AG09319 (cell line): ENCODE results near the gene ELL.

Experiments
- DNase-seq: peaks from one replicate; pipeline ENCODE4 v3.0.0-alpha.2; 2010; ENCODE audit warnings: low read depth; ENCODE audit errors: extremely low read depth
- TF ChIP-seq, protein P1 (sequence below): IDR thresholded peaks from 2 replicates; pipeline ENCODE4 v1.5.1; 2011; ENCODE audit warnings: low read depth, mild to moderate bottlenecking, inconsistent platforms, low read length, moderate library complexity

Gene ELL

DNA sequence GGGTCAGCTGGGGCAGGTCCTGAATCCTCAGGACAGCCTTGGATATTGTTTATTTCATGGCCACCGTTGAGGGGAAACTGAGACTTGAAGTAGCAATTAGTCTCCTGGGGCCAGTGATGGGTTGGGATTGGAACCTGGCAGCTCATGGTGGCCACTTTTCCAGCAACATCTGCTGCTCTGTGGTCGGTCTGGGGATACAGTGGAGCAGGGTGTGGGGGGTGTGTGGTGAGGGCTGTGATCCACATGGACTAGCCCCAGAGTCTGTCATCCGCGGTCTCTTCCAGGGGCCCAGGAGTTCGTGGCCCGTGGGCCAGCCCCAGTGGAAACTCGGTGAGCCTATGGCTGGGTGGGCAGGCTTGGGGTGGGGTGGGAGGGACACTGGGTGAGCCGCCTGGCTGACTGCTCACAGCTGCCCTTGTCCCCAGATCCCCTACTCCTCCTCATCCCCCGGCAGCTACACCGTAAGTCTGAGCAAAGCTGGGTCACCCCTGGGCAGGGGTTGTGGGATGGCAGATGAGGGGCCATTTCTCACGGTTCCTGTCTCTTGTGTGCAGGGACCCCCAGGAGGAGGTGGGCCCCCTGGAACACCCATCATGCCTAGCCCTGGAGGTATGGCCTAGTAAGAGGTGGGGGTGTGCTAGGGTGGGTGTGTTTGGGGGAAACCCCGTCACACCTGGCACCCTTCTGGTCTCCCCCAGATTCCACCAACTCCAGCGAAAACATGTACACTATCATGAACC lies 89.4 kb downstream of the ELL start:
- no peak for DNase-seq
- TF ChIP-seq, protein P1, sequence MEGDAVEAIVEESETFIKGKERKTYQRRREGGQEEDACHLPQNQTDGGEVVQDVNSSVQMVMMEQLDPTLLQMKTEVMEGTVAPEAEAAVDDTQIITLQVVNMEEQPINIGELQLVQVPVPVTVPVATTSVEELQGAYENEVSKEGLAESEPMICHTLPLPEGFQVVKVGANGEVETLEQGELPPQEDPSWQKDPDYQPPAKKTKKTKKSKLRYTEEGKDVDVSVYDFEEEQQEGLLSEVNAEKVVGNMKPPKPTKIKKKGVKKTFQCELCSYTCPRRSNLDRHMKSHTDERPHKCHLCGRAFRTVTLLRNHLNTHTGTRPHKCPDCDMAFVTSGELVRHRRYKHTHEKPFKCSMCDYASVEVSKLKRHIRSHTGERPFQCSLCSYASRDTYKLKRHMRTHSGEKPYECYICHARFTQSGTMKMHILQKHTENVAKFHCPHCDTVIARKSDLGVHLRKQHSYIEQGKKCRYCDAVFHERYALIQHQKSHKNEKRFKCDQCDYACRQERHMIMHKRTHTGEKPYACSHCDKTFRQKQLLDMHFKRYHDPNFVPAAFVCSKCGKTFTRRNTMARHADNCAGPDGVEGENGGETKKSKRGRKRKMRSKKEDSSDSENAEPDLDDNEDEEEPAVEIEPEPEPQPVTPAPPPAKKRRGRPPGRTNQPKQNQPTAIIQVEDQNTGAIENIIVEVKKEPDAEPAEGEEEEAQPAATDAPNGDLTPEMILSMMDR: no peak

DNA sequence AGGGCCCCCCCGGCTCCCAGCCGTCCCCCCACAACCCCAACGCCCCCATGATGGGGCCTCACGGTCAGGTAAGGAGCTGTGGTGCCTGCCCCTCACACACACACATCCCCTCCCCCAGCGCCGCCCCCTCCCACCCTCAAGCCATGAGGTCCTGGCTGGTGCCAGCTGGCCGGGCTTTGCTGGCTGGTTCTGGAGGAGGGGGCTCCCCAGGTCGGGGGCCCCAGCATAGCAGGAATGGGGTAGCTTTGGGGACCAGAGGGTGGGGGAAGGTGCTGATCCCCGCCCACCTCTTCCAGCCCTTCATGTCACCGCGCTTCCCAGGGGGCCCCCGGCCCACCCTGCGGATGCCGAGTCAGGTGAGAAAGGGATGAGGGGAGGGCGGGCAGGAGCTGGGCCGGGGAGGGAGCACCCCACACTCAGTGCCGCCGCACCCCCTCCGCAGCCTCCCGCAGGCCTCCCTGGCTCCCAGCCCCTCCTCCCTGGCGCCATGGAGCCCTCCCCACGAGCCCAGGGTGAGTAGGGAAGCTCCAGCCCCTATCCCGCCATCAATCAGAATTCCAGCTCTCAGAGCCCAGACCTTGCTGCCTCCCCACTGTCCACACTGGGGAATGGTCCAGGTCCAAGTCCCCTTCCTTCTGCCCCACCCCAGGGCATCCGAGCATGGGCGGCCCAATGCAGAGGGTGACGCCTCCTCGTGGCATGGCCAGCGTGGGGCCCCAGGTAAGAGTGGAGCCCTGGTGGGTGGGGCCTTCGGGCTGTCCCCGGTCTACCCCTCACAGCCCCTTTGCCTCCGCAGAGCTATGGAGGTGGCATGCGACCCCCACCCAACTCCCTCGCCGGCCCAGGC lies 90.3 kb downstream of the ELL start:
- TF ChIP-seq, protein P1: no peak
- DNase-seq: no peak

DNA sequence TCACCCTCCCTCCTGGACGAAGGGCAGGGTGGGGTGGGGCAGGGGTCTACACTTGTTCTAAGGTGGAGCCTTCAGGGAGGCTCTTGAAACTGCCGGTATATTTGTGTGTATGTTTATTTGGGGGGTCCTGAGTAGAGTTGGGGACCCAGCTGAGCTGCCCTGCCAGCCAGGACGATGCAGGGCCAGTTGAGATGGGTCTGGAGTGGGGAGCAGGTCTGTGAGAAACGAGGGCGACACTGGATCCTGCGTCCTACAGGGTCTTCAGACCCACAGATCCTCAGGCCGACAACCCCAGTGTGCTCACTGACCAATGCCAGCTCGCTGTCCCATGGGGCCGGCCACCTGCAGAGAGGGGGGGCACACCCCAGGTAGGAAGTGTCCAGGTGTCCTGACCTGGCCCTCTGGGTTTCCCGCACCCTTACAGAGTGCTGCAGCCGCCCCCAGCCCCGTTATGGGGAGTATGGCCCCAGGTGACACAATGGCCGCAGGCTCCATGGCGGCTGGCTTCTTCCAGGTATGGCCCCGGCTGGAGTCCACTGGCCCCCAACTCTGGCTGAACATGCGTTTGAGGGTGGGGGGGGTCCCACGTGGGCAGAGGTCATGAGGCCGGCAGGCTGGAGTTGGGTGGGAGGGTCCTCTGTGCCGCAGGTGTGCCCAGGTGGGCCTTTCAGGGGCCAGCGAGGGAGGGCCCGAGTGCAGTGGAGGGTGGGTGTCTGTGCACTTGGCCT lies 91.3 kb downstream of the ELL start:
- DNase-seq: no peak
- TF ChIP-seq, protein P1: no peak

DNA sequence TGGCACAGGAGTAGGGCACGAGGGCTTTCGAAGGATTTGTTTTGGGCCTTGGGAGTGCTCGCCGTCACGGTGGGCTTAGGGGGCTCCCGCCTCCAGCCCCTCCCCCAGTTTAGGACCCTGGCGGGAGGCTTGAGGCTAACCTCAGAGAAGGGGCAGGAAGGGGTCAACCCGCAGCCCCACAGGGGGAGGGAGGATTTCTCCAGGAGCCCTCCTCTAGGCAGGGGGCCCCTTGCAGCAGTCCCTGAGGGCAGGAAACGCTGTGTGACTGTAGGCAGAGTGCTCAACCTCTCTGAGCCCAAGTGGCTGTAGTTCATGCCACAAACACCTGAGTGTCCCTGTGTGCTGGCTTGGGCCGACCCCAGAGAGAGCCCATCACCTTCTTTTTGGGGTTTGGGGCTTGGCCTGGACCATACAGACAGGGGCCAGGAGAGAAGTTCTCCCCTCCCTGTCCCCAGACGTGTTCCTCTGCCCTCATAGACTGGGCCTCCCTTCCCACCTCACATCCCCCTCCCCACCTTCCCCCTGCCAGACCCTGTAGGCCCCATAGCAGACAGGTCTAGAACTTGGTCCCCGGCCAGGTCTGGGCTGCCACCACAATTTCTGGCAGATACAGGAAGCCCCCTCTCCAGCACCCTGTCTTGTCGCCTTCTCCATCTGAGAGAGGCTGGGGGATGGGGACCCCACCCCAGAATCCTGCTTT lies 92.0 kb downstream of the ELL start:
- no peak for DNase-seq
- TF ChIP-seq, protein P1: no peak

DNA sequence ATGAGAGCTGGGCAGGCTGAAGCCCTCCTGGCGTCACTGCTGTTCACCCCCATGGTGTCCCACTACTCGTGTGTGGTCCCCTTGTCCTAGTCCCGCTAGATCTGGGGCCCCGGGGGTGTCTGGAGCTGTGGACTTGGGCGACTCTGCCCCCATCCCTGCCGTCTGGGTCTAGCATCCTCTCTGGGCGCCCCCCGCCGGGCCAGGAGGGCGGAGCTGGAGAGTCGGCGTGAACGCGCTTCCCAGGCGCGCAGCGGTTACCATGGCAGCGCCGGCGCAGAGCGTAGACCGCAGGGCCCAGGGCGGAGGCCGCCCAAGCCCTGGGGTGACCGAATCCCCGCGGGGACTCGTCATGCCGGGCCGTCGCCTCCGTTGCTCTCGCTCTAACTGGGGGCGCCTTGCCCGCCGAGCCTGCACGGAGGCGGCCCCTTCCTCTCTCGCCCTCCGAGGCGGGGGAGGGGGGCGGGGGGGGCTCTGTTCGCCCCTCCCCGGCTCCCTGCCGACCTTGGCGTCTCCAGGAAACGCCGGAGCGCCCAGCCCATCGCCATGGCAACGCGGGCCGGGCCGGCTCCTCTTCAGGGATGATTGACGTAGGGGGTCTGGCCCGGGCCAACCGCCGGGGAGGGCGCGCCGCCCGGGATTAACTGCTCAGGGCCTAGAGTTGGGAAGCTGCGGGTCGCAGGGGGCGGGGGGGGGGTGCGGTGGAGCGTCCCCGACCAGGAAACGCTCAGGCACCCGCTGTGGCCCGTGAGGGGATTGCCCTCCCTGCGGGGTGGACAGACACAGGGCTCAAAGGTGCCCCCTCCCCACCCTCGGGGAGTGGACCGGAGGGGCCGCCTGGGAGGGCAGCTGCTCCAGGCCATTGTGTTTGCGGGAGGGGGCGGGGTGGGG lies 92.8 kb downstream of the ELL start:
- TF ChIP-seq, protein P1: no peak; the same call in none of the 2 replicates

DNA sequence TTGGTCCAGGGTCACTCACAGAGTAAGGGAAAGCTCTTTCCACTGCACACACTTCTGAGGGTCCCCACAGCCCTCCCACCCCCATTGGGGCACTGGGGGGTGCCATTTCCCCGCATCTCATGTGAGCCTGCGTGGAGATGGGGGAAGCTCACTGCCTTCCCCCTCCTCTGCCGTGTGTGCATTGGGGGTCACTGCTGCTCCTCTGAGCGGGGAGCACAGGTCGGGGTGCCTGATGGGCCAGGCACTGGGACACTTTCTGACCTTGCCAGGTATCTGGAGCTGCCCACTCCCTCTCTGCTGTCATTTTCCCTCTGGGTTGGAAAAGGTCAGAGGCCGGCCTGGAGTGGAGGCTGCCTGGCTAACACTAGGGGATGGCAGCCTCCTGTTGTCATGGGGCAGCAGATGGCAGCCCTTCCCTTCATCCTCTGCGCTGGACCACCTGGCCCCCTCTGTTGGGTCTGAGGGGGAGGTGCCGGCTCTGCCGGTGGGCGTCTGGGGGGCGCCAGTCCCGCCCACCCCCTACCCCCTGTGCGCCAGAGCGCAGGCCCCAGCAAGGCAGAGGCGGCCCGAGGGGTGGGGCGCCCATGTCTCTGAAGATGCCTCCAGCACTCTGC lies 93.6 kb downstream of the ELL start:
- TF ChIP-seq, protein P1: no peak
- DNase-seq: no peak

More for the DNA sequence above, 92.8 kb downstream of the ELL start:
- no peak for DNase-seq
